ENCODE data around the gene PXYLP1. TPM values are rescaled to one million over a fixed set of nuclear protein-coding genes. Genes with fewer than 3 reads are reported as not detected.

The PXYLP1 gene
- polyA plus RNA-seq, 1 donor from 2014 or later = 109 TPM

DNA sequence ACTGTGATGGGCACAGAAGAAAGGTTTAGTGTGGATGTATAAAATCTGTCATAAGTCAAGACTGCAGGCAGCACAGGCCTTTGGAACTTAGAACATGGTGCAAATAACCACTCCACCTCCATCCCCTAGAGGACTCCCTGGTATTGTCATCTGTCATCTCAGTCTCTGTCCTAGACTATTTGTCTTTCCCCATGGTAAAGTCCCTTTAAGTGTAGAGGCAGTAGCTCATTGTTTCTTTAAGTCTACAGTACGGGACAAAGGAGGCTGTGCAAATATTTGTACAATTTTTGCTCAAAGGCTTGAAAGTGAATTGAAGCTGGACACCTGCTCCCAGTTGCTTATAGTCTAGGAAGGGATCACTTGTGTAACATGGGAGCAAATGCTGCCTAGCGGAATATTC is 3.2 kb upstream of the PXYLP1 start:
- H3K79me2 ChIP-seq (replicated peaks; ENCODE audit: insufficient read depth, low read length) = peaks cover 2% of the 10 kb centered on the region
- no peak overlapping the region for H3K4me3 ChIP-seq (ENCODE audit: low read length)
- no peak overlapping the region for H3K4me2 ChIP-seq (ENCODE audit: low read length)
- no peaks in the 10 kb centered on the region for H3F3A ChIP-seq (ENCODE audit: insufficient read depth, low read length, poor library complexity, severe bottlenecking)
- H3K9me3 ChIP-seq (ENCODE audit: low read length) = no peaks in the 10 kb centered on the region
- TF ChIP-seq RAD21 (conservative IDR thresholded peaks at IDR 0.05) = no peak
- TF ChIP-seq TAF1 (IDR thresholded peaks at IDR 0.05; ENCODE audit: low read depth) = no peak
- TF ChIP-seq, protein P1, sequence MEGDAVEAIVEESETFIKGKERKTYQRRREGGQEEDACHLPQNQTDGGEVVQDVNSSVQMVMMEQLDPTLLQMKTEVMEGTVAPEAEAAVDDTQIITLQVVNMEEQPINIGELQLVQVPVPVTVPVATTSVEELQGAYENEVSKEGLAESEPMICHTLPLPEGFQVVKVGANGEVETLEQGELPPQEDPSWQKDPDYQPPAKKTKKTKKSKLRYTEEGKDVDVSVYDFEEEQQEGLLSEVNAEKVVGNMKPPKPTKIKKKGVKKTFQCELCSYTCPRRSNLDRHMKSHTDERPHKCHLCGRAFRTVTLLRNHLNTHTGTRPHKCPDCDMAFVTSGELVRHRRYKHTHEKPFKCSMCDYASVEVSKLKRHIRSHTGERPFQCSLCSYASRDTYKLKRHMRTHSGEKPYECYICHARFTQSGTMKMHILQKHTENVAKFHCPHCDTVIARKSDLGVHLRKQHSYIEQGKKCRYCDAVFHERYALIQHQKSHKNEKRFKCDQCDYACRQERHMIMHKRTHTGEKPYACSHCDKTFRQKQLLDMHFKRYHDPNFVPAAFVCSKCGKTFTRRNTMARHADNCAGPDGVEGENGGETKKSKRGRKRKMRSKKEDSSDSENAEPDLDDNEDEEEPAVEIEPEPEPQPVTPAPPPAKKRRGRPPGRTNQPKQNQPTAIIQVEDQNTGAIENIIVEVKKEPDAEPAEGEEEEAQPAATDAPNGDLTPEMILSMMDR (IDR thresholded peaks at IDR 0.05; ENCODE audit: poor library complexity, severe bottlenecking) = no peak
- H3K9me2 ChIP-seq (ENCODE audit: insufficient read depth, low read length) = no peaks in the 10 kb centered on the region
- H3K36me3 ChIP-seq (ENCODE audit: insufficient read depth, low read length) = no peaks in the 10 kb centered on the region
- H3K27ac ChIP-seq (ENCODE audit: low read length) = no peak overlapping the region
- no peaks in the 10 kb centered on the region for H4K20me1 ChIP-seq (ENCODE audit: insufficient read depth)
- no peak overlapping the region for H2AFZ ChIP-seq (ENCODE audit: low read depth, low read length)
- no peak overlapping the region for H3K9ac ChIP-seq (ENCODE audit: low read length)
- H3K27me3 ChIP-seq (ENCODE audit: insufficient read depth, low read depth, low read length) = no peaks in the 10 kb centered on the region

GRCh38 chr3:141229132-141229531 is 2.5 kb upstream of the PXYLP1 start:
- Histone ChIP-seq H3K9ac (ENCODE audit: low read length) (no peak overlapping the region), H2AFZ (ENCODE audit: low read depth, low read length) (no peak overlapping the region), H3F3A (ENCODE audit: insufficient read depth, low read length, poor library complexity, severe bottlenecking) (no peaks in the 10 kb centered on the region), H3K9me3 (ENCODE audit: low read length) (no peaks in the 10 kb centered on the region), H3K4me2 (ENCODE audit: low read length) (no peak overlapping the region), H3K79me2 (replicated peaks; ENCODE audit: insufficient read depth, low read length) (peaks cover 9% of the 10 kb centered on the region), H3K27me3 (ENCODE audit: insufficient read depth, low read depth, low read length) (no peaks in the 10 kb centered on the region), H3K9me2 (ENCODE audit: insufficient read depth, low read length) (no peaks in the 10 kb centered on the region), H3K27ac (ENCODE audit: low read length) (no peak overlapping the region), H3K4me3 (ENCODE audit: low read length) (no peak overlapping the region), H3K36me3 (ENCODE audit: insufficient read depth, low read length) (no peaks in the 10 kb centered on the region), H4K20me1 (ENCODE audit: insufficient read depth) (no peaks in the 10 kb centered on the region)
- TF ChIP-seq SMC3 (conservative IDR thresholded peaks at IDR 0.05; ENCODE audit: poor library complexity) (no peak), MXI1 (conservative IDR thresholded peaks at IDR 0.05; ENCODE audit: poor library complexity, severe bottlenecking) (no peak), TAF1 (IDR thresholded peaks at IDR 0.05; ENCODE audit: low read depth) (no peak), RAD21 (conservative IDR thresholded peaks at IDR 0.05) (no peak), POLR2AphosphoS5 (IDR thresholded peaks at IDR 0.05) (no peak), EP300 (conservative IDR thresholded peaks at IDR 0.05; ENCODE audit: poor library complexity, severe bottlenecking) (no peak)
- TF ChIP-seq, protein P1 (IDR thresholded peaks at IDR 0.05; ENCODE audit: poor library complexity, severe bottlenecking) = no peak

DNA sequence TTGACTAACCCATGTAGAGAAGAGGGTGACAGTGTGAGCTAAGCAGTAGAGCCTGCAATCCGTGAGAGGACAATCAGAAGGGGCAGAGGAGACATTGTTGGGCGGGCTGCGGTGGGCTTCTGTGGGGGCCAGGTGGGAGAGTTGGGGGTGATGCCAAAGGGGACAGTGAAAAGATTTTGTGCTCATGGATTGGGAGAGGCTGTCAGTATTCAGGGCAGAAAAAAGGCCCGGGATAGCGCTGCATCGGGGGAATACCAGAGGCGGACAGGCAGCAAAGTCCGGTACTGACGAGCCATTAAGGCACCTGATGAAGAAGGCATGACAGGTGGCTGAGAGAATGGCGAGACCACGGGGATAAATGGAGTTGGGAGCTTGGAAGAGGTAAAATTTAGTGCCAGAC is 1.3 kb upstream of the PXYLP1 start:
- Histone ChIP-seq H3K27me3 (ENCODE audit: insufficient read depth, low read depth, low read length) (no peaks in the 10 kb centered on the region), H4K20me1 (ENCODE audit: insufficient read depth) (no peaks in the 10 kb centered on the region), H3K9me2 (ENCODE audit: insufficient read depth, low read length) (no peaks in the 10 kb centered on the region), H3K4me2 (ENCODE audit: low read length) (no peak overlapping the region), H3K79me2 (replicated peaks; ENCODE audit: insufficient read depth, low read length) (peaks cover 9% of the 10 kb centered on the region), H3K27ac (ENCODE audit: low read length) (no peak overlapping the region), H3F3A (ENCODE audit: insufficient read depth, low read length, poor library complexity, severe bottlenecking) (no peaks in the 10 kb centered on the region), H3K36me3 (ENCODE audit: insufficient read depth, low read length) (no peaks in the 10 kb centered on the region), H2AFZ (ENCODE audit: low read depth, low read length) (no peak overlapping the region), H3K9ac (ENCODE audit: low read length) (no peak overlapping the region), H3K9me3 (ENCODE audit: low read length) (no peaks in the 10 kb centered on the region), H3K4me3 (ENCODE audit: low read length) (no peak overlapping the region)
- TF ChIP-seq REST (IDR thresholded peaks at IDR 0.05; ENCODE audit: borderline replicate concordance) = no peak
- TF ChIP-seq MXI1 (conservative IDR thresholded peaks at IDR 0.05; ENCODE audit: poor library complexity, severe bottlenecking) = no peak
- no peak for TF ChIP-seq TAF1 (IDR thresholded peaks at IDR 0.05; ENCODE audit: low read depth)
- no peak for TF ChIP-seq POLR2AphosphoS5 (IDR thresholded peaks at IDR 0.05)
- no peak for TF ChIP-seq EZH2 (IDR thresholded peaks at IDR 0.05; ENCODE audit: borderline replicate concordance, insufficient read depth, low read length, poor library complexity, severe bottlenecking)
- TF ChIP-seq EP300 (conservative IDR thresholded peaks at IDR 0.05; ENCODE audit: poor library complexity, severe bottlenecking) = no peak
- no peak for TF ChIP-seq SMC3 (conservative IDR thresholded peaks at IDR 0.05; ENCODE audit: poor library complexity)
- TF ChIP-seq, protein P1 (IDR thresholded peaks at IDR 0.05; ENCODE audit: poor library complexity, severe bottlenecking) = no peak
- TF ChIP-seq RAD21 (conservative IDR thresholded peaks at IDR 0.05) = no peak

All from neural cell (in vitro differentiated cells).